ENCODE measurements around the gene LYRM1.
"Not testable (repeated sequence)": the region's sequence is repeated elsewhere in the genome, so short reads cannot be mapped to it uniquely, and the experiment has no call there.

LYRM1 gene

GRCh38 chr16:20900299-20901067 lies at the start of gene LYRM1, which contains the start of gene DCUN1D3:
TSS of gene LYRM1 (plus strand) at chr16:20900771. CDS start at chr16:20915556, 14,785 bp downstream.
TSS of gene DCUN1D3 (minus strand) at chr16:20900358. CDS start at chr16:20862538, 37,820 bp downstream.
- DNase-seq (ENCODE audit: low spot score), result peak; percentile 98

GRCh38 chr16:20850981-20851380 lies 49.6 kb upstream of the LYRM1 start:
- DNase-seq (ENCODE audit: low spot score), result no peak

GRCh38 chr16:20851601-20852000 lies 49.0 kb upstream of the LYRM1 start:
- no peak for DNase-seq (ENCODE audit: low spot score)

GRCh38 chr16:20853143-20853542 lies 47.4 kb upstream of the LYRM1 start:
- no peak for DNase-seq (ENCODE audit: low spot score)

- no peak for DNase-seq (ENCODE audit: low spot score)
Measured at GRCh38 chr16:20853981-20854620, 46.5 kb upstream of the LYRM1 start.

- DNase-seq (ENCODE audit: low spot score), result no peak
Measured at GRCh38 chr16:20854963-20855362, 45.6 kb upstream of the LYRM1 start.

- DNase-seq (ENCODE audit: low spot score), result no peak
Measured at GRCh38 chr16:20857281-20857680, 43.3 kb upstream of the LYRM1 start.

GRCh38 chr16:20859229-20859628 lies 41.3 kb upstream of the LYRM1 start:
- DNase-seq (ENCODE audit: low spot score), result no peak

- no peak for DNase-seq (ENCODE audit: low spot score)
Measured at GRCh38 chr16:20859699-20860098, 40.9 kb upstream of the LYRM1 start.

- no peak for DNase-seq (ENCODE audit: low spot score)
Measured at GRCh38 chr16:20860361-20860760, 40.2 kb upstream of the LYRM1 start.

GRCh38 chr16:20860995-20861394 lies 39.6 kb upstream of the LYRM1 start:
- DNase-seq (ENCODE audit: low spot score), result not testable (repeated sequence)

- no peak for DNase-seq (ENCODE audit: low spot score)
Measured at GRCh38 chr16:20862162-20862960, 38.2 kb upstream of the LYRM1 start.

- not testable (repeated sequence) for DNase-seq (ENCODE audit: low spot score)
Measured at GRCh38 chr16:20864376-20864775, 36.2 kb upstream of the LYRM1 start.

- no peak for DNase-seq (ENCODE audit: low spot score)
Measured at GRCh38 chr16:20865420-20866131, 35.0 kb upstream of the LYRM1 start.

- peak; percentile 68 for DNase-seq (ENCODE audit: low spot score)
Measured at GRCh38 chr16:20866145-20866772, 34.3 kb upstream of the LYRM1 start.

- DNase-seq (ENCODE audit: low spot score), result no peak
Measured at GRCh38 chr16:20866801-20867200, 33.8 kb upstream of the LYRM1 start.

- no peak for DNase-seq (ENCODE audit: low spot score)
Measured at GRCh38 chr16:20867585-20867984, 33.0 kb upstream of the LYRM1 start.

- no peak for DNase-seq (ENCODE audit: low spot score)
Measured at GRCh38 chr16:20868890-20869289, 31.7 kb upstream of the LYRM1 start.

- no peak for DNase-seq (ENCODE audit: low spot score)
Measured at GRCh38 chr16:20870122-20870820, 30.3 kb upstream of the LYRM1 start.

- DNase-seq (ENCODE audit: low spot score), result no peak
Measured at GRCh38 chr16:20871258-20871657, 29.3 kb upstream of the LYRM1 start.

All from ecto neural progenitor cell (in vitro differentiated cells).